ENCODE results near the gene ISCA2. TPM values are rescaled to one million over a fixed set of nuclear protein-coding genes. Genes with fewer than 3 reads are reported as not detected.

ISCA2 gene
- total and polyA plus RNA-seq, 2 experiments from 2014 or later: 44.0 to 171 TPM

- H4K20me1 ChIP-seq (replicated peaks; ENCODE audit: insufficient read depth): no peaks in the 10 kb centered on the region
- DNase-seq (ENCODE audit: low spot score) (peak; percentile 81), ATAC-seq (peak; percentile 97)
- peaks cover 12% of the 10 kb centered on the region; the same call in 2 of the 3 replicates for H3K4me1 Mint-ChIP-seq
- peak overlapping the region; percentile 81; the same call in 1 of the 2 replicates for H2AFZ ChIP-seq
- H3K27me3 ChIP-seq (ENCODE audit: insufficient read depth): no peaks in the 10 kb centered on the region
- H3K36me3 Mint-ChIP-seq (ENCODE audit: low read depth): peaks cover 7% of the 10 kb centered on the region; the same call in 1 of the 3 replicates
- no peak overlapping the region for H3K4me3 ChIP-seq
- no peak overlapping the region for H3K4me3 Mint-ChIP-seq
- 0 out of 2 replicates have a peak overlapping the region, but pooled peaks have one; percentile 16 for H3K27ac Mint-ChIP-seq
- H3K4me2 ChIP-seq: no peak overlapping the region
- peaks cover 14% of the 10 kb centered on the region for H3K9me3 Mint-ChIP-seq
- no peaks in the 10 kb centered on the region for H3K9me2 ChIP-seq (ENCODE audit: insufficient read depth)
- H3K27me3 Mint-ChIP-seq (ENCODE audit: insufficient read depth, low read depth, poor library complexity): peaks cover 5% of the 10 kb centered on the region
- no peaks in the 10 kb centered on the region for H3F3A ChIP-seq (replicated peaks; ENCODE audit: low read depth)
- H3K27ac ChIP-seq (ENCODE audit: low read depth): no peak overlapping the region
- no peaks in the 10 kb centered on the region for H3K36me3 ChIP-seq (ENCODE audit: insufficient read depth)
- H3K79me2 ChIP-seq (replicated peaks; ENCODE audit: insufficient read depth): no peaks in the 10 kb centered on the region
- TF ChIP-seq CTCF (conservative IDR thresholded peaks at IDR 0.05; ENCODE audit: low read depth in 2 of 2) (peak; percentile 66 to 78), ZNF114 (CRISPR knock-in tag; IDR thresholded peaks at IDR 0.05) (no peak)
- H3K4me1 ChIP-seq (ENCODE audit: insufficient read depth): peaks cover 6% of the 10 kb centered on the region; the same call in 1 of the 2 replicates
These were observed 34.1 kb upstream of the ISCA2 start for GRCh38 chr14:74459289-74459946.

GRCh38 chr14:74459976-74460375 is 33.6 kb upstream of the ISCA2 start:
- 0 out of 2 replicates have a peak overlapping the region, but pooled peaks have one; percentile 16 for H3K27ac Mint-ChIP-seq
- no peak for TF ChIP-seq POLR2AphosphoS5 (IDR thresholded peaks at IDR 0.05; ENCODE audit: low read depth)
- no peak for TF ChIP-seq STAT1 (IDR thresholded peaks at IDR 0.05; ENCODE audit: unreplicated experiment)
- no peak for TF ChIP-seq EZH2phosphoT487 (IDR thresholded peaks at IDR 0.05; ENCODE audit: unreplicated experiment)
- no peak for TF ChIP-seq CTCF (conservative IDR thresholded peaks at IDR 0.05; ENCODE audit: low read depth in 2 of 2)
- TF ChIP-seq NANOG (IDR thresholded peaks at IDR 0.05; ENCODE audit: borderline replicate concordance): no peak
- no peak for TF ChIP-seq ZNF331 (CRISPR knock-in tag; IDR thresholded peaks at IDR 0.05; ENCODE audit: low read depth)
- TF ChIP-seq JUNB (IDR thresholded peaks at IDR 0.05; ENCODE audit: unreplicated experiment): no peak
- TF ChIP-seq ZNF114 (CRISPR knock-in tag; IDR thresholded peaks at IDR 0.05): no peak
- no peak for TF ChIP-seq EZH2 (IDR thresholded peaks at IDR 0.05; ENCODE audit: low read depth, unreplicated experiment)
- no peak for TF ChIP-seq ZNF462 (CRISPR knock-in tag; IDR thresholded peaks at IDR 0.05)

More at GRCh38 chr14:74459976-74460375, 33.6 kb upstream of the ISCA2 start:
- H3K27me3 ChIP-seq (ENCODE audit: insufficient read depth): no peaks in the 10 kb centered on the region
- Mint-ChIP-seq H3K4me3 (no peak overlapping the region; the same call in 2 of the 3 replicates), H3K9me3 (peaks cover 10% of the 10 kb centered on the region), H3K27me3 (ENCODE audit: insufficient read depth, low read depth, poor library complexity) (peaks cover 5% of the 10 kb centered on the region), H3K4me1 (peaks cover 12% of the 10 kb centered on the region; the same call in 2 of the 3 replicates), H3K36me3 (ENCODE audit: low read depth) (peaks cover 7% of the 10 kb centered on the region; the same call in 1 of the 3 replicates)
- peak overlapping the region; percentile 72; the same call in 1 of the 2 replicates for H2AFZ ChIP-seq
- no peaks in the 10 kb centered on the region for H3K36me3 ChIP-seq (ENCODE audit: insufficient read depth)
- no peak overlapping the region for H3K4me3 ChIP-seq
- peaks cover 6% of the 10 kb centered on the region; the same call in 1 of the 2 replicates for H3K4me1 ChIP-seq (ENCODE audit: insufficient read depth)
- DNase-seq (ENCODE audit: low spot score): no peak
- ATAC-seq: no peak
- no peak overlapping the region for H3K27ac ChIP-seq (ENCODE audit: low read depth)
- no peaks in the 10 kb centered on the region for H3K9me2 ChIP-seq (ENCODE audit: insufficient read depth)
- no peaks in the 10 kb centered on the region for H3F3A ChIP-seq (replicated peaks; ENCODE audit: low read depth)
- H4K20me1 ChIP-seq (replicated peaks; ENCODE audit: insufficient read depth): no peaks in the 10 kb centered on the region
- H3K4me2 ChIP-seq: no peak overlapping the region
- H3K79me2 ChIP-seq (replicated peaks; ENCODE audit: insufficient read depth): no peaks in the 10 kb centered on the region
